ENCODE data around the gene HSPB3. TPM values are rescaled to one million over a fixed set of nuclear protein-coding genes. Genes with fewer than 3 reads are reported as not detected.

The HSPB3 gene
- total RNA-seq, 1 donor from 2014 or later, result not detected

Other genes with a start within 250 kb of the HSPB3 start
- 25.3 and 30.1 TPM in 2 replicates for gene ARL15, start 145.1 kb upstream of the HSPB3 start, total RNA-seq
- 29.2 and 30.9 TPM in 2 replicates for gene SNX18, start 62.1 kb downstream of the HSPB3 start, total RNA-seq